CD4-positive, alpha-beta T cell (primary cell): ENCODE results near the gene ZNF865. TPM values are rescaled to one million over a fixed set of nuclear protein-coding genes. Genes with fewer than 3 reads are reported as not detected.

Experiments
- ATAC-seq: fragments of 200-7000 bp; cut with Tn5 transposase; one replicate; pipeline ENCODE4 v1.10.0; 2022; ENCODE audit warnings: mild to moderate bottlenecking; ENCODE audit not compliant: poor library complexity
- CTCF ChIA-PET: fragments of 350-600 bp; sonication (Branson Sonifier 250); formaldehyde crosslinking; loops from one replicate; lab custom pipeline; 2021; ENCODE audit warnings: antibody characterized with exemption, inconsistent platforms; lab: Charles Lee
- POLR2A ChIA-PET: fragments of 350-600 bp; sonication (Branson Sonifier 250); formaldehyde crosslinking; loops from one replicate; lab custom pipeline; 2021; ENCODE audit warnings: antibody characterized with exemption, inconsistent platforms; lab: Charles Lee
- DNase-seq, 14 experiments: peaks; one replicate each; pipeline ENCODE4 v3.0.0-alpha.2; 2013 to 2020; ENCODE audit warnings: mixed read lengths in 2 of 14
- H3K27ac ChIP-seq, 2 donors: one replicate each; pipeline versions ENCODE4 v1.5.1 to v1.7.0; 2013; ENCODE audit warnings: low read length in 2 of 2, low read depth in 1 of 2, mild to moderate bottlenecking in 1 of 2
- H3K27me3 ChIP-seq, 2 experiments: 1 replicate in 1 of 2; 2 replicates in 1 of 2; pipeline versions ENCODE4 v1.6.1 to v1.7.0; 2013; ENCODE audit warnings: low read length in 2 of 2, control low read depth in 1 of 2, mild to moderate bottlenecking in 1 of 2, moderate library complexity in 1 of 2; ENCODE audit not compliant: insufficient read depth in 2 of 2, control insufficient read depth in 1 of 2
- H3K36me3 ChIP-seq: one replicate; pipeline ENCODE4 v1.6.1; 2013; ENCODE audit warnings: low read length, control low read depth; ENCODE audit not compliant: insufficient read depth
- H3K4me1 ChIP-seq: one replicate; pipeline ENCODE4 v1.6.1; 2013; ENCODE audit warnings: low read length, control low read depth; ENCODE audit not compliant: insufficient read depth
- H3K4me3 ChIP-seq: one replicate; pipeline ENCODE4 v1.5.1; 2013; ENCODE audit warnings: mild to moderate bottlenecking, low read length, moderate library complexity
- H3K9me3 ChIP-seq, 2 experiments: 1 replicate in 1 of 2; 2 replicates in 1 of 2; pipeline versions ENCODE4 v1.6.1 to v1.7.0; 2013; ENCODE audit warnings: low read length in 2 of 2, mild to moderate bottlenecking in 2 of 2, control low read depth in 1 of 2, moderate library complexity in 1 of 2; ENCODE audit not compliant: control insufficient read depth in 1 of 2, insufficient read depth in 1 of 2
- H3K27ac Mint-ChIP-seq: one replicate; pipeline ENCODE4 v1.8.0; 2020; ENCODE audit warnings: mixed read lengths
- H3K27me3 Mint-ChIP-seq: one replicate; pipeline ENCODE4 v1.8.0; 2021; ENCODE audit warnings: mixed read lengths
- H3K36me3 Mint-ChIP-seq: one replicate; pipeline ENCODE4 v1.8.0; 2021; ENCODE audit warnings: low read depth, mixed read lengths
- H3K4me1 Mint-ChIP-seq: one replicate; pipeline ENCODE4 v1.8.0; 2021; ENCODE audit warnings: low read depth, mixed read lengths
- H3K4me3 Mint-ChIP-seq: one replicate; pipeline ENCODE4 v1.8.0; 2020; ENCODE audit warnings: mild to moderate bottlenecking, mixed read lengths
- H3K9me3 Mint-ChIP-seq: one replicate; pipeline ENCODE4 v1.8.0; 2020; ENCODE audit warnings: mixed read lengths
- CTCF ChIP-seq: fragments of 200-600 bp; IDR thresholded peaks from one replicate; pipeline ENCODE4 v1.8.0; 2022; ENCODE audit warnings: antibody characterized with exemption, mild to moderate bottlenecking
- intact Hi-C, 2 experiments: fragments of 100-400 bp; cut with DNase I in 1 of 2; cut with micrococcal nuclease in 1 of 2; formaldehyde crosslinking; loops; one replicate each; pipeline versions ENCODE4 v1.15.1 to v1.9.0; 2023 to 2025; cut with DNase I, micrococcal nuclease
- total RNA-seq, 174 experiments: library from RNA in 2 of 174; stranded (reverse) in 2 of 174; gene quantifications; one replicate each; pipeline ENCODE4 v1.2.3 and lab custom pipeline; 2021 to 2026

ZNF865 gene
- total RNA-seq, 2 experiments from 2014 or later = 12.0 to 12.9 TPM

GRCh38 chr19:55594996-55595545, 10.4 kb upstream of the ZNF865 start:
- no peaks in the 10 kb centered on the region for H3K9me3 Mint-ChIP-seq
- intact Hi-C loops = loop anchor here (5.0 kb wide), 2 partner anchors 47 to 313 kb away; partner anchors contain the start of genes BRSK1 (in 1 of the 2), HSPBP1 (in 1 of the 2), ZNF580 (in 1 of the 2) and ZNF581 (in 1 of the 2)

GRCh38 chr19:55596304-55596703, 9.1 kb upstream of the ZNF865 start:
- Mint-ChIP-seq H3K27me3 (no peaks in the 10 kb centered on the region), H3K4me3 (peak overlapping the region; percentile 18), H3K36me3 (peaks cover 55% of the 10 kb centered on the region), H3K4me1 (peaks cover 16% of the 10 kb centered on the region), H3K9me3 (no peaks in the 10 kb centered on the region), H3K27ac (no peak overlapping the region)
- intact Hi-C loops = loop anchor here (5.0 kb wide), 2 partner anchors 46 to 314 kb away; partner anchors contain the start of genes BRSK1 (in 1 of the 2), HSPBP1 (in 1 of the 2), ZNF580 (in 1 of the 2) and ZNF581 (in 1 of the 2)
- Histone ChIP-seq H3K27ac (no peak overlapping the region), H3K27me3 (no peaks in the 10 kb centered on the region), H3K4me1 (peaks cover 23% of the 10 kb centered on the region), H3K9me3 (no peaks in the 10 kb centered on the region), H3K36me3 (peaks cover 29% of the 10 kb centered on the region), H3K4me3 (no peak overlapping the region)
- DNase-seq (no peak), ATAC-seq (no peak)
- TF ChIP-seq CTCF = no peak
- ChIA-PET CTCF (interaction anchor here (1.8 kb wide), 1 partner anchor 10 kb away, joined by 4 read pairs; no protein-coding TSS in a partner anchor), POLR2A (no interaction called here)

More at GRCh38 chr19:55594996-55595545, 10.4 kb upstream of the ZNF865 start:
- Histone ChIP-seq H3K4me3 (no peak overlapping the region), H3K4me1 (peaks cover 15% of the 10 kb centered on the region), H3K36me3 (peaks cover 29% of the 10 kb centered on the region), H3K27ac (no peak overlapping the region), H3K27me3 (no peaks in the 10 kb centered on the region), H3K9me3 (no peaks in the 10 kb centered on the region)
- Mint-ChIP-seq H3K27ac (no peak overlapping the region), H3K36me3 (peaks cover 52% of the 10 kb centered on the region), H3K27me3 (no peaks in the 10 kb centered on the region), H3K4me1 (peaks cover 12% of the 10 kb centered on the region), H3K4me3 (no peak overlapping the region)
- ATAC-seq = no peak
- POLR2A ChIA-PET = no interaction called here
- DNase-seq = no peak
- no peak for TF ChIP-seq CTCF
- CTCF ChIA-PET = interaction anchor here (1.0 kb wide), 1 partner anchor 38 kb away, joined by 3 read pairs; no protein-coding TSS in a partner anchor

GRCh38 chr19:55597501-55597921, 7.9 kb upstream of the ZNF865 start:
- no peak overlapping the region for H3K27ac Mint-ChIP-seq
- Histone ChIP-seq H3K27me3 (no peaks in the 10 kb centered on the region), H3K36me3 (peaks cover 22% of the 10 kb centered on the region), H3K4me3 (no peak overlapping the region), H3K9me3 (no peaks in the 10 kb centered on the region), H3K27ac (no peak overlapping the region), H3K4me1 (peaks cover 27% of the 10 kb centered on the region)
- no peak for ATAC-seq
- H3K27me3 Mint-ChIP-seq = no peaks in the 10 kb centered on the region
- intact Hi-C loops = loop anchor here (5.0 kb wide), 2 partner anchors 45 to 315 kb away; partner anchors contain the start of genes BRSK1 (in 1 of the 2), HSPBP1 (in 1 of the 2), ZNF580 (in 1 of the 2) and ZNF581 (in 1 of the 2)
- CTCF ChIA-PET = interaction anchor here (1.8 kb wide), 1 partner anchor 9 kb away, joined by 4 read pairs; no protein-coding TSS in a partner anchor
- H3K4me3 Mint-ChIP-seq = no peak overlapping the region
- H3K9me3 Mint-ChIP-seq = no peaks in the 10 kb centered on the region
- POLR2A ChIA-PET = no interaction called here
- no peak for TF ChIP-seq CTCF
- DNase-seq = peak in 1 of 14 experiments; percentile 34
- H3K36me3 Mint-ChIP-seq = peaks cover 51% of the 10 kb centered on the region
- H3K4me1 Mint-ChIP-seq = peaks cover 22% of the 10 kb centered on the region
